ENCODE results near the gene YY1. TPM values are rescaled to one million over a fixed set of nuclear protein-coding genes. Genes with fewer than 3 reads are reported as not detected.
"Not testable (repeated sequence)": the region's sequence is repeated elsewhere in the genome, so short reads cannot be mapped to it uniquely, and the experiment has no call there.

Gene YY1
- total and polyA plus RNA-seq, 2 donors from 2014 or later, result 34.2 to 60.4 TPM

- Histone ChIP-seq H3K4me3 (ENCODE audit: low read length in 3 of 3) (no peak overlapping the region), H3K9ac (ENCODE audit: low read length in 3 of 3) (no peak overlapping the region), H3K36me3 (ENCODE audit: control insufficient read depth in 2 of 3, insufficient read depth in 3 of 3, low read length in 3 of 3) (peaks cover 0 to 3% (median 0%) of the 10 kb centered on the region in 3 donors), H3K27me3 (ENCODE audit: control insufficient read depth, insufficient read depth, low read length) (no peaks in the 10 kb centered on the region), H3K9me3 (ENCODE audit: control insufficient read depth in 2 of 3, insufficient read depth in 1 of 3, low read length in 3 of 3) (no peaks in the 10 kb centered on the region), H3K4me1 (ENCODE audit: control insufficient read depth in 2 of 3, insufficient read depth in 2 of 3, low read depth in 1 of 3, low read length in 3 of 3) (peaks cover 0 to 33% (median 10%) of the 10 kb centered on the region in 3 donors), H3K27ac (ENCODE audit: low read depth in 2 of 2, low read length in 2 of 2) (peak overlapping the region in 1 of 2 donors; percentile 43)
- no peak for TF ChIP-seq CTCF (IDR thresholded peaks at IDR 0.05; ENCODE audit: borderline replicate concordance, extremely low read depth, insufficient read depth)
- intact Hi-C loops (cut with DNase I), result no loop called here
- FAIRE-seq, result no peak
- DNase-seq, result no peak
Measured at GRCh38 chr14:100282766-100283419, 43.9 kb downstream of the YY1 start.

- H3K4me3 ChIP-seq (ENCODE audit: low read length in 3 of 3); DNase-seq; H3K27me3 ChIP-seq (ENCODE audit: control insufficient read depth, insufficient read depth, low read length); H3K9me3 ChIP-seq (ENCODE audit: control insufficient read depth in 2 of 3, insufficient read depth in 1 of 3, low read length in 3 of 3); intact Hi-C loops (cut with DNase I); H3K9ac ChIP-seq (ENCODE audit: low read length in 3 of 3); H3K27ac ChIP-seq (ENCODE audit: low read depth in 2 of 2, low read length in 2 of 2); H3K36me3 ChIP-seq (ENCODE audit: control insufficient read depth in 2 of 3, insufficient read depth in 3 of 3, low read length in 3 of 3); FAIRE-seq: not testable (repeated sequence)
- H3K4me1 ChIP-seq (ENCODE audit: control insufficient read depth in 2 of 3, insufficient read depth in 2 of 3, low read depth in 1 of 3, low read length in 3 of 3), result peaks cover 0 to 33% (median 10%) of the 10 kb centered on the region in 3 donors
Measured at GRCh38 chr14:100283436-100283835, 44.5 kb downstream of the YY1 start.

- Histone ChIP-seq H3K9me3 (ENCODE audit: control insufficient read depth in 2 of 3, insufficient read depth in 1 of 3, low read length in 3 of 3) (no peaks in the 10 kb centered on the region), H3K4me1 (ENCODE audit: control insufficient read depth in 2 of 3, insufficient read depth in 2 of 3, low read depth in 1 of 3, low read length in 3 of 3) (peaks cover 0 to 29% (median 6%) of the 10 kb centered on the region in 3 donors), H3K27ac (ENCODE audit: low read depth in 2 of 2, low read length in 2 of 2) (peak overlapping the region in 1 of 2 donors; percentile 28), H3K9ac (ENCODE audit: low read length in 3 of 3) (peak overlapping the region in 1 of 3 donors; percentile 40), H3K36me3 (ENCODE audit: control insufficient read depth in 2 of 3, insufficient read depth in 3 of 3, low read length in 3 of 3) (no peaks in the 10 kb centered on the region), H3K4me3 (ENCODE audit: low read length in 3 of 3) (no peak overlapping the region), H3K27me3 (ENCODE audit: control insufficient read depth, insufficient read depth, low read length) (no peaks in the 10 kb centered on the region)
- no peak for TF ChIP-seq CTCF (IDR thresholded peaks at IDR 0.05; ENCODE audit: borderline replicate concordance, extremely low read depth, insufficient read depth)
- intact Hi-C loops (cut with DNase I), result no loop called here
- DNase-seq (peak in 1 of 5 donors; percentile 47), FAIRE-seq (no peak)
Measured at GRCh38 chr14:100283984-100284881, 45.3 kb downstream of the YY1 start.
